Measurements from ENCODE around the gene HES7. TPM values are rescaled to one million over a fixed set of nuclear protein-coding genes. Genes with fewer than 3 reads are reported as not detected.
"Not testable (repeated sequence)": the region's sequence is repeated elsewhere in the genome, so short reads cannot be mapped to it uniquely, and the experiment has no call there.

The HES7 gene
- total RNA-seq, 1 donor from 2014 or later: not detected

GRCh38 chr17:8116776-8117175 lies 7.1 kb downstream of the HES7 start:
- H3K27me3 Mint-ChIP-seq: peaks cover 70% of the 10 kb centered on the region
- H3K4me1 Mint-ChIP-seq (ENCODE audit: low read depth): peaks cover 12% of the 10 kb centered on the region
- H3K9me3 Mint-ChIP-seq (ENCODE audit: low read depth): no peaks in the 10 kb centered on the region
- TF ChIP-seq, protein P1, sequence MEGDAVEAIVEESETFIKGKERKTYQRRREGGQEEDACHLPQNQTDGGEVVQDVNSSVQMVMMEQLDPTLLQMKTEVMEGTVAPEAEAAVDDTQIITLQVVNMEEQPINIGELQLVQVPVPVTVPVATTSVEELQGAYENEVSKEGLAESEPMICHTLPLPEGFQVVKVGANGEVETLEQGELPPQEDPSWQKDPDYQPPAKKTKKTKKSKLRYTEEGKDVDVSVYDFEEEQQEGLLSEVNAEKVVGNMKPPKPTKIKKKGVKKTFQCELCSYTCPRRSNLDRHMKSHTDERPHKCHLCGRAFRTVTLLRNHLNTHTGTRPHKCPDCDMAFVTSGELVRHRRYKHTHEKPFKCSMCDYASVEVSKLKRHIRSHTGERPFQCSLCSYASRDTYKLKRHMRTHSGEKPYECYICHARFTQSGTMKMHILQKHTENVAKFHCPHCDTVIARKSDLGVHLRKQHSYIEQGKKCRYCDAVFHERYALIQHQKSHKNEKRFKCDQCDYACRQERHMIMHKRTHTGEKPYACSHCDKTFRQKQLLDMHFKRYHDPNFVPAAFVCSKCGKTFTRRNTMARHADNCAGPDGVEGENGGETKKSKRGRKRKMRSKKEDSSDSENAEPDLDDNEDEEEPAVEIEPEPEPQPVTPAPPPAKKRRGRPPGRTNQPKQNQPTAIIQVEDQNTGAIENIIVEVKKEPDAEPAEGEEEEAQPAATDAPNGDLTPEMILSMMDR (IDR thresholded peaks at IDR 0.05; ENCODE audit: unreplicated experiment): no peak
- H3K36me3 Mint-ChIP-seq (ENCODE audit: insufficient read depth): peaks cover 1% of the 10 kb centered on the region
- H3K4me3 Mint-ChIP-seq (ENCODE audit: low read depth): no peak overlapping the region
- DNase-seq (ENCODE audit: low spot score, unreplicated experiment): no peak
- no peak overlapping the region for H3K27ac Mint-ChIP-seq

GRCh38 chr17:8110907-8111306 lies 13.0 kb downstream of the HES7 start:
- Mint-ChIP-seq H3K4me3 (ENCODE audit: low read depth) (peak overlapping the region; percentile 37), H3K36me3 (ENCODE audit: insufficient read depth) (no peaks in the 10 kb centered on the region), H3K27ac (no peak overlapping the region), H3K9me3 (ENCODE audit: low read depth) (no peaks in the 10 kb centered on the region), H3K4me1 (ENCODE audit: low read depth) (no peaks in the 10 kb centered on the region), H3K27me3 (peaks cover 75% of the 10 kb centered on the region)
- DNase-seq (ENCODE audit: low spot score, unreplicated experiment): no peak
- TF ChIP-seq, protein P1 (IDR thresholded peaks at IDR 0.05; ENCODE audit: unreplicated experiment): no peak

GRCh38 chr17:8110456-8110804 lies 13.5 kb downstream of the HES7 start:
- H3K36me3 Mint-ChIP-seq (ENCODE audit: insufficient read depth): no peaks in the 10 kb centered on the region
- H3K4me1 Mint-ChIP-seq (ENCODE audit: low read depth): no peaks in the 10 kb centered on the region
- peak overlapping the region; percentile 37 for H3K4me3 Mint-ChIP-seq (ENCODE audit: low read depth)
- TF ChIP-seq, protein P1 (IDR thresholded peaks at IDR 0.05; ENCODE audit: unreplicated experiment): no peak
- no peak overlapping the region for H3K27ac Mint-ChIP-seq
- peaks cover 73% of the 10 kb centered on the region for H3K27me3 Mint-ChIP-seq
- DNase-seq (ENCODE audit: low spot score, unreplicated experiment): no peak
- no peaks in the 10 kb centered on the region for H3K9me3 Mint-ChIP-seq (ENCODE audit: low read depth)

- peaks cover 73% of the 10 kb centered on the region for H3K27me3 Mint-ChIP-seq
- no peaks in the 10 kb centered on the region for H3K36me3 Mint-ChIP-seq (ENCODE audit: insufficient read depth)
- TF ChIP-seq, protein P1 (IDR thresholded peaks at IDR 0.05; ENCODE audit: unreplicated experiment): peak; percentile 96
- H3K4me1 Mint-ChIP-seq (ENCODE audit: low read depth): no peaks in the 10 kb centered on the region
- peak overlapping the region; percentile 74 for H3K4me3 Mint-ChIP-seq (ENCODE audit: low read depth)
- peak; percentile 84 for DNase-seq (ENCODE audit: low spot score, unreplicated experiment)
- no peak overlapping the region for H3K27ac Mint-ChIP-seq
- H3K9me3 Mint-ChIP-seq (ENCODE audit: low read depth): no peaks in the 10 kb centered on the region
Measured at GRCh38 chr17:8109661-8110455, 14.0 kb downstream of the HES7 start.

- Mint-ChIP-seq H3K4me3 (ENCODE audit: low read depth) (peak overlapping the region; percentile 21), H3K27me3 (peaks cover 73% of the 10 kb centered on the region), H3K36me3 (ENCODE audit: insufficient read depth) (no peaks in the 10 kb centered on the region), H3K9me3 (ENCODE audit: low read depth) (no peaks in the 10 kb centered on the region), H3K4me1 (ENCODE audit: low read depth) (no peaks in the 10 kb centered on the region), H3K27ac (no peak overlapping the region)
- TF ChIP-seq, protein P1 (IDR thresholded peaks at IDR 0.05; ENCODE audit: unreplicated experiment): no peak
- DNase-seq (ENCODE audit: low spot score, unreplicated experiment): no peak
Measured at GRCh38 chr17:8108972-8109660, 14.8 kb downstream of the HES7 start.

GRCh38 chr17:8106980-8107379 lies 16.9 kb downstream of the HES7 start:
- H3K27me3 Mint-ChIP-seq: peaks cover 71% of the 10 kb centered on the region
- H3K27ac Mint-ChIP-seq; H3K36me3 Mint-ChIP-seq (ENCODE audit: insufficient read depth); H3K4me1 Mint-ChIP-seq (ENCODE audit: low read depth); H3K4me3 Mint-ChIP-seq (ENCODE audit: low read depth); DNase-seq (ENCODE audit: low spot score, unreplicated experiment); H3K9me3 Mint-ChIP-seq (ENCODE audit: low read depth): not testable (repeated sequence)

All from progenitor cell of endocrine pancreas (in vitro differentiated cells).